Hematopoietic multipotent progenitor cell treated with erythropoietin and hydrocortisone succinate and interleukin-3 and kit ligand, for 8 days (in vitro differentiated cells): ENCODE data around the gene FIGNL2.
"Not testable (repeated sequence)": the region's sequence is repeated elsewhere in the genome, so short reads cannot be mapped to it uniquely, and the experiment has no call there.

Experiments used
- DNase-seq: peaks from one replicate; pipeline ENCODE4 v3.0.0-alpha.2; 2015

FIGNL2 gene, protein sequence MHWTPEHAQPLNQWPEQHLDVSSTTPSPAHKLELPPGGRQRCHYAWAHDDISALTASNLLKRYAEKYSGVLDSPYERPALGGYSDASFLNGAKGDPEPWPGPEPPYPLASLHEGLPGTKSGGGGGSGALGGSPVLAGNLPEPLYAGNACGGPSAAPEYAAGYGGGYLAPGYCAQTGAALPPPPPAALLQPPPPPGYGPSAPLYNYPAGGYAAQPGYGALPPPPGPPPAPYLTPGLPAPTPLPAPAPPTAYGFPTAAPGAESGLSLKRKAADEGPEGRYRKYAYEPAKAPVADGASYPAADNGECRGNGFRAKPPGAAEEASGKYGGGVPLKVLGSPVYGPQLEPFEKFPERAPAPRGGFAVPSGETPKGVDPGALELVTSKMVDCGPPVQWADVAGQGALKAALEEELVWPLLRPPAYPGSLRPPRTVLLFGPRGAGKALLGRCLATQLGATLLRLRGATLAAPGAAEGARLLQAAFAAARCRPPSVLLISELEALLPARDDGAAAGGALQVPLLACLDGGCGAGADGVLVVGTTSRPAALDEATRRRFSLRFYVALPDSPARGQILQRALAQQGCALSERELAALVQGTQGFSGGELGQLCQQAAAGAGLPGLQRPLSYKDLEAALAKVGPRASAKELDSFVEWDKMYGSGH

DNA sequence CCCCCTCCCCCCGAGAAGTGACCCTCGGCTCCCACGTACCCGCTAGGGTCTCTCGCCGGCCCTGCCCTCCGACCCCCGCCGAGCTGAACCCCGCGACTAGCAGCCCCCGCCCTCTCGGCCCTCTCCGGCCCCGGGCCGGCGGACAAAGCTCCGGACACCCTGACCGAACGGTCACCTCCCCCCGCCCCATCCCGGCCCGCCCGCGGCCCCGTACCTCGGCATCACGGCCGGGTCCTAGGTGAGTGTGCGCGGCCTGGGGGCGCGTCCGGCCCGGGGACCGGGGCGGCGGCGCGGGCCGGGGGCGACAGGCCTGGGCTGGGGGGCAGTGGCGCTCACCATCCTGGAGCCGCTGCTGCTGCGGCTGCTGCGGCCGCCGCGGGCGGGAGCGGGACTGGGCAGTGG is at the start of gene FIGNL2:
FIGNL2 (minus strand) TSS at position 393 of the 402 bp plus-strand sequence. CDS start 26,305 bp downstream, outside the sequence.
- DNase-seq, result no peak

GRCh38 chr12:51897181-51897580 is 48.7 kb upstream of the FIGNL2 start:
- no peak for DNase-seq

GRCh38 chr12:51896236-51896635 is 47.7 kb upstream of the FIGNL2 start:
- DNase-seq, result peak; percentile 31

DNA sequence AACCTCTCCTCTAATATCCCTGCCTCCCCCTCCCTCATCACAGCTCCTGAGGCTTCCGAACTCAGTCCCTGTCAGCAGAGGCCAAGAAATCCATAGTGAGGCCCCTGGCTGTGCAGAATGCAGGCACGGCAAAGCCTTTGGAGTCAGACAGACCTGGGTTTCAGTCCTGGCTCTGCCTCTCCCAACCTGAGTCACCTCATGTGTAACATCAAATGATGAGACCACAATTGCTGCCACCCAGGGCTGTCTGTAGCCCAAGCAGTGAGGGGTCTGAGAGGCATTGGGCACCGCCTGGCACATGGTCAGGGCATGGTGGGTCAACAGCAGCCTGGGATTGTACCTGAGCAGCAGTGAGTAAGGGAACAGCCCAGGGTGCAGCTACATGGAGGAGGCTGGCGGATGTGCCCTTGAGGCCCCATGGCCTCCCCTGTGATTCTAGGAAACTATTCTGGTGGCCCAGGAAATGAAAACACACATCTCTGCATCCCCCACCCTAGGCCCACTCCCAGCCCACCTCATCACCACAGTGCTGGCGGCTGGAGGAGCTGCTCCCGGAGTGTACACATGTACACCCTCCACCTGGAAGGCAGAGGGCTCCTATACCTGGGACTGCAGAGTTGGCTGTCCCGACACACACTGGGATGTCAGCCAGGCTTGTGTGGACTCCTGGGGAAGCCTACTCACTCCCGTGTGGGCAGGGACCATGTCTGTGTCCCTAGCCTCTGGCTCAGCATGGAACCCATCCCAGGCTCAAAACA is 47.0 kb upstream of the FIGNL2 start:
- no peak for DNase-seq

DNA sequence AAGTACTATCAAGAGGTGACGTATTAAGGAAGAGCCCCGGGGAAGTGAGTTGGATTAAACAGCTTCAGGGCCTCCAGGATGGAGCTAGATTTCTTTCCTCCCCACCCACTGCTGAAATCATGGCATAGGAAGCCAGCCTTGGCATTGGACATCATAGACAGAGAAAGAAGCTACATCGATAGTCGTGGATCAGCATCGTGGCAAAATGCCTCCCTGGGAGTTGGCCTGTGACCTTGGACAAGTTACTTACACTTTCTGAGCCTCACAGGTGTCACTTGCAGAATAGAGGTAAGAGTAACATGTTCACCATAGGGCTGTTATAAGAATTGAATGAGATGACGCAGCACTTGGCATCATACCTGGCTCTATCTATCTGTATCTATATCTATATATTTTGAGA is 45.3 kb upstream of the FIGNL2 start:
- DNase-seq, result no peak

DNA sequence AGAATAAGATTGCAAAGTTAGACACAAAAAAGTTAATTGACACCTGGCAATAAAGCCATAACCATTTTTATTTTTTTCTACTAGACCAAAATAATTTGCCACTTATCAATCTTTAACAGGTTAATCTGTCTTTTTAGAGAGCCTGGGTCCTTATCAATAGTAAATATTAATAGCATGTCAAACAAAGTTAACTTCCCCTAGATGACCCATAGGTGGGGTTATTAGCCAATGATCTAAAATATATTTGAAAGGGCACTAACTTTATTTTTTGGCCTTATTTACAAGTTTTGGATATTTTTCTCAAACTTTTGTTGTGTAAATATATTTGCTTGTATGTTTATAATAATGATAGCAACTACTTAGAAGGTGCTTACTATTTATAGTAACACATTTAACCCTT is 43.3 kb upstream of the FIGNL2 start:
- DNase-seq, result peak; percentile 46

GRCh38 chr12:51890511-51891171 is 42.1 kb upstream of the FIGNL2 start:
- no peak for DNase-seq

DNA sequence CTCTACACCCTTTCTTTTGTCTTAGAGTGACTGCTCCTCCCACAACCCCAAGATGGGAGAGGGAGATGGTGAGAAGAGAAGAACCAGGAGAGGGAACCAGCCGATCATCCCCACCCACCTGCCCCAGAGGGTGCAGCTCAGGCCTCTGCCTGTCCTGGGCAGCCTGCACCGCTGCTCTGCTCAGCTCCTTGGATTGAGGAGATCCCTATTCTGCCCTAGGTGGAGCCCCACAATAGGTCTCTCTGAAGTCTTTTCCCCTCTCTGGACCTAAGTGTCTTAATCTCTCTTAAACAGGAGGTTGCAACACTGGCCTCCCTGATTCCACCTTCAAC is 41.6 kb upstream of the FIGNL2 start:
- DNase-seq, result no peak

DNA sequence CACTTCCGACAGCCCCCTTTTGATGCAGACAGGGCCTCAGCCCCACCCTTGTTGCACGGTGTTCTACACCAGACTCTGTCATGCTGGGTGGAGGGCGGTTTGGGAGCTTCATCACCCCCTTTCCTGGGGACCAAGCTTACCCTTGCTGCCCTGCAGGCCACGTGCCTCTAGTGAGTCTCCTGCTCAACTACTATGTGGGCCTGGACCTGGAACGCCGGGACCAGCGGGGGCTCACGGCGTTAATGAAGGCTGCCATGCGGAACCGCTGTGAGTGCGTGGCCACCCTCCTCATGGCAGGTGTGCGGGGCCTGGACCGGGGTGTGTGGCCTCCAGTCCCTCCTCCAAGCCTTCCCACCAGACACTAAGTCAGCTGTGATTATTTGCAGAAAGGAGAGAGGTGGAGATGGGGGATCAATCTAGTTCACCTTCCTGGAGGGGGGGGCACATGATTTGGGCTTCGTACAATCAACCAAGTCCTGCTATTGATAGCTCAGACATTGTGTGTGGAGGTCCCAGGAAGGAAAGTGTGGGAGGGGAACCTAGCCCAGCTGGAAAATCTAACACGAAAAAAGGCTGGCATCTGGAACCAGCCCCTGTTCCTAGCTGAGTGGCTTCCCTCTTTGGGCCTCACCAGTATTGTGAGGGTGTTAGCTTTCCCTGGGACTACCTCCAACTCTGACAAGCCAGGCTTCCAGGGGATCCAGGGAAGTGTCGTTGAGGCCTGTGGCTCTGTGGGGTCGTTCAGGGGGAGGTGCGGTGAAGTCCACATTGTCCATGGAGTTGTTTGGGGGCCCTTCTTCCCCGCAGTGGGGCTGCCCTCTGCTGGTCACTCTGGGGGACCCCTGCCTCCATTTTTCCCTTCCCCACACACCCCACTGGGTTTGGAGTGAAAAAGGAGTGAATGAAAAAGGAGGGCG is 41.0 kb upstream of the FIGNL2 start:
- DNase-seq, result no peak

DNA sequence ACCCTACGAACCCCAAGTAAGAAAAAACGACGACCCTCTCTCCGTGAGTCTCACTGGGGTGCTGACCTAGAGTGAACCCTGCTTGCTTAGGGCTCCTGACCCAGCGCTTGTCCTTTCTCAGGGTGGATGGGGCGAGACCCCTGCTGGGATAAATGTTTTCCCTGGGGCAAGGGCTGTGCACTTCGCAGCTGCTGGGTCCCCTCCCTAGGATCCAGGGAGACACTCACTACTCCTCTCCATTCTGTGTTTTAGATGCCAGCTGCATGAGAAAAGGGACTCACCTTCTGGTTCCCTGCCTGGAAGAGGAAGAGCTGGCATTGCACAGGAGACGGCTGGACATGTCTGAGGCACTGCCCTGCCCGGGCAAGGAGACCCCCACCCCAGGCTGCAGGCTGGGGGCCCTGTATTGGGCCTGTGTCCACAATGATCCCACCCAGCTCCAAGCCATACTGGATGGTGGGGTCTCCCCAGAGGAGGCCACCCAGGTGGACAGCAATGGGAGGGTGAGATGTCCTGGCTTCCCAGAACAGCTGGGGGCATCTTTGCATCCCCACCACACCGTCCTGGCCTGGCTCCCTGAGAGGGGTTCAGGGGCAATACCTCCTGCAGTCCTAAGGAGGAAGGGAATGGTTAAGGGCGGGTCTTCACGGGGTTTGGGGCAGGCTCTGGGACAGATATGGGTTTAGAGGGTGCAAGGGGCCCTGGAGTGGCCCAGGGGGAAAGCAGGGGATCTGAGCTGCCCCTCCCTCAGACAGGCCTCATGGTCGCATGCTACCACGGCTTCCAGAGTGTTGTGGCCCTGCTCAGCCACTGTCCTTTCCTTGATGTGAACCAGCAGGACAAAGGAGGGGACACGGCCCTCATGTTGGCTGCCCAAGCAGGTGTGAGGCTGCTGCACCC is 40.0 kb upstream of the FIGNL2 start:
- no peak for DNase-seq

- DNase-seq, result no peak
Measured at GRCh38 chr12:51887476-51888315, 39.2 kb upstream of the FIGNL2 start, which contains the start of gene ANKRD33. Gene ANKRD33, plus strand, starts transcription at chr12:51888103. Its CDS starts 84 bp downstream, at chr12:51888187.

GRCh38 chr12:51886021-51886710 is 37.6 kb upstream of the FIGNL2 start:
- DNase-seq, result peak; percentile 15

DNA sequence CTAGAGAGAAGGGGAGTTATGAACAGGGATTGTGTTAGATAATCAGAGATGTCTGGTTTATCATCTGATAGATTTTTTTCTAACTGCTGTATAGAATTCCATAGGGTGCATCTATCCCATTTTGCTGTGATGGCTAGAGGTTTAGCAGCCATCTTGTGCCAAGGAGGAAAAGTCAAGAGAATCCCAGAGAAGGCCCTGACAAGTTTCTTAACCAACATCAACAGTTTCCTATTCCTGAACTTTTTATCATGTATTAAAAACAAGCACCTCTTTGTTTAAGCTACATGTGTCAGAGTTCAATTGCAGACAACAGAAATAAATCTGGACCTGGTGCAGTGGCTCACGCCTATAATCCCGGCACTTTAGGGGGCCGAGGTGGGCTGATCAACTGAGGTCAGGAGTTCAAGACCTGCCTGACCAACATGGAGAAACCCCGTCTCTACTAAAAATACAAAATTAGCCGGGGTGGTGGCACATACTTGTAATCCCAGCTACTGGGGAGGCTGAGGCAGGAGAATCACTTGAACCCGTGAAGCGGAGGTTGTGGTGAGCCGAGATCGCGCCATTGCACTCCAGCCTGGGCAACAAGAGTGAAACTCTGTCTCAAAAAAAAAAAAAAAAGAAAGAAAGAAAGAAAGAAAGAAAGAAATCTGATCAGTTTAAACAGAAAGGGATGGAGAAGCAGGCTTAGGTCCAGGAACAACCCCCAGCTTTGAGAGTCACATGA is 36.9 kb upstream of the FIGNL2 start:
- DNase-seq, result not testable (repeated sequence)

- DNase-seq, result peak; percentile 30
Measured at GRCh38 chr12:51884676-51885229, 36.2 kb upstream of the FIGNL2 start.

DNA sequence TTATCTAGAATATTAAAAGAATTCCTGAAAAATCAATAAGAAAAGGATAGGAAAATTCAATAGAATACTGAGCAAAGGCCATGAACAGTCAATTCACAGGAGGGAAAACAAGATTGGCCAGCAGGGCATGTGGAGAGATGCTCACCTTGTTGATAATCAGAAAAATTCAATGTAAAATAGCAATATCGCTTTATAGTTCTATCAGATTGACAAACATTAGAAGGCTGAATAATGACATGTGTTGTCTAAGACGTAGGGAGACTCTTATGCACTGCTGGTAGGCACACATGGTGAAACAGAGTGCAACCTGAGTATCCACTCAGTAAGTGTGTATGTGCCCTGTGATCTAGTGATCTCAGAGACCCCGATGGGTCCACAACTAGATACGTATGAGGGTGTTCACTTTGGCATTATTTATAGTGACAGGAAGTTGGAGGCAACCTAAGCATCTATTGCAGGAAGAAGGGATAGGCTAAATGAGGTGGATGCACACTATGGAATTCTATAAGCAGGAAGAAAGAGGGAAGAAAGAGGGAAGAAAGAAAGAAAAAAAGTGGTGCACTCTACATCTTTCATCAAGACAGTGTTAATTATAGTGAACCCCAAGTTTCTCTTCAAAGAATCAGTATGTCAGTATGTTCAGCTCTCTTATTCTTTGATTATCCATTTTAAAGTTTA is 35.6 kb upstream of the FIGNL2 start:
- no peak for DNase-seq

DNA sequence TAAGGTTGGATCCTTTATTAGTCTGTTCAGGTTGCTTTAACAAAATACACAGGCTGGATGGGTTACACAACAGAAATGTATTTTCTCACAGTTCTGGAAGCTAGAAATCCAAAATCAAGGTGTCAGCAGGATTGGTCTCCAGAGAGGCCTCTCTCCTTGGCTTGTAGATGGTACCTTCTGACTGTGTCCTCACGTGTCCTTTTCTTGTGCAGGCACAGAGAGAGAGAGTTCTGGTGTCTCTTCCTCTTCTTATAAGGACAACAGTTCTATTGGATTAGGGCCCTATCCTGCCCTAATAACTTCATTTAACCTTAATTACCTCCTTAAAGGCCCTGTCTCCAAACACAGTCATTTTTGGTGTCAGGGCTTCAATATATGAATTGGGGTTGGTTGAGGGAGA is 34.8 kb upstream of the FIGNL2 start:
- no peak for DNase-seq

- DNase-seq, result no peak
Measured at GRCh38 chr12:51879102-51879501, 30.6 kb upstream of the FIGNL2 start.

DNA sequence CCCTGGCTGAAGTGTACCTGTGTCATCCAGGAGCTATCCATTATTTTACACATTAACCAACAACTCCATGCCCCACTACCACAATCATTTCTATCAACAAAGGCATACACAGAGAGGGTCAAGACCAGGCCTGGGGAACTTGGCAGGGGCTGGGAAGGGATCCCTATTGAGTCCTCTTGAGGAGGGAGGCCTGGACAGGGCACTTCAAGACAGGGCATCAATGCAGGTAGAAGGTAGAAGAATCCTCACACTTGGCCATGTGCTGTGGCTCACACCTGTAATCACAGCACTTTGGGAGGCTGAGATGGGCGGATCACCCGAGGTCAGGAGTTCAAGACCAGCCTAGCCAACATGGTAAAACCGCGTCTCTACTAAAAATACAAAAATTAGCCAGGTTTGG is 26.0 kb upstream of the FIGNL2 start:
- no peak for DNase-seq
